Measurements from ENCODE around the gene SLC17A2. TPM values are rescaled to one million over a fixed set of nuclear protein-coding genes. Genes with fewer than 3 reads are reported as not detected.
A peak's percentile ranks its signal among the peaks of the same experiment; 100 is the strongest.

SLC17A2 gene
- total and polyA plus RNA-seq, 2 donors (not counting 1 experiment from before 2014, with no cell fraction given): not detected

DNA sequence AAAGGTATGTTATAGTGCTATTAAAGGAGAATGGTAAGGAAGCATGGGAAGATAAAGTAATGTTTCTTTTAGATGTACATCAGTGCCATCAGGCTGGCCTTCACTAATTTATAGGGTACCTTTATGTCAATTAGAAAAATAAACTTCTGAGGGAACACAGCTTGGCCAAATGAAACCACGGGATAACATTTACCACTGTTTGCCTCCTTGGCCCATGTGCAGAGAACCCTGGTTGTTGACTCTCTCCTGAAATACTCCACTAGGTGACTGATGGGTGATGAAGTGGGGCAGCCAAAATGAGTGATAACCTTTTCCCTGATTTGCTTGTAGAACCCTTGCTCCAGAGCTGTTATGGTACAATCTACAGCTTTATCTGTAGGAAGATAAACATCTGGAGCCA lies 41.6 kb upstream of the SLC17A2 start:
- H3K9ac ChIP-seq (ENCODE audit: low read length): no peak overlapping the region
- H3K27me3 Mint-ChIP-seq: no peaks in the 10 kb centered on the region
- H3K4me1 ChIP-seq (ENCODE audit: control insufficient read depth in 2 of 2, insufficient read depth in 2 of 2, low read length in 2 of 2): peaks cover 24 to 44% of the 10 kb centered on the region in 2 donors
- no peak for TF ChIP-seq EZH2 (IDR thresholded peaks at IDR 0.05; ENCODE audit: borderline replicate concordance, insufficient read depth, low read depth, low read length, poor library complexity, severe bottlenecking)
- TF ChIP-seq, protein P1, sequence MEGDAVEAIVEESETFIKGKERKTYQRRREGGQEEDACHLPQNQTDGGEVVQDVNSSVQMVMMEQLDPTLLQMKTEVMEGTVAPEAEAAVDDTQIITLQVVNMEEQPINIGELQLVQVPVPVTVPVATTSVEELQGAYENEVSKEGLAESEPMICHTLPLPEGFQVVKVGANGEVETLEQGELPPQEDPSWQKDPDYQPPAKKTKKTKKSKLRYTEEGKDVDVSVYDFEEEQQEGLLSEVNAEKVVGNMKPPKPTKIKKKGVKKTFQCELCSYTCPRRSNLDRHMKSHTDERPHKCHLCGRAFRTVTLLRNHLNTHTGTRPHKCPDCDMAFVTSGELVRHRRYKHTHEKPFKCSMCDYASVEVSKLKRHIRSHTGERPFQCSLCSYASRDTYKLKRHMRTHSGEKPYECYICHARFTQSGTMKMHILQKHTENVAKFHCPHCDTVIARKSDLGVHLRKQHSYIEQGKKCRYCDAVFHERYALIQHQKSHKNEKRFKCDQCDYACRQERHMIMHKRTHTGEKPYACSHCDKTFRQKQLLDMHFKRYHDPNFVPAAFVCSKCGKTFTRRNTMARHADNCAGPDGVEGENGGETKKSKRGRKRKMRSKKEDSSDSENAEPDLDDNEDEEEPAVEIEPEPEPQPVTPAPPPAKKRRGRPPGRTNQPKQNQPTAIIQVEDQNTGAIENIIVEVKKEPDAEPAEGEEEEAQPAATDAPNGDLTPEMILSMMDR (IDR thresholded peaks at IDR 0.05): no peak
- intact Hi-C loops (cut with micrococcal nuclease): no loop called here
- H3K36me3 ChIP-seq (replicated peaks in 1 of 2; ENCODE audit: control extremely low read depth in 1 of 2, control insufficient read depth in 1 of 2, extremely low read depth in 1 of 2, insufficient read depth in 2 of 2, low read length in 1 of 2): peaks cover 45 to 98% of the 10 kb centered on the region in 2 experiments
- peak overlapping the region; percentile 63 for H3K27ac Mint-ChIP-seq
- ATAC-seq (ENCODE audit: low read depth): no peak
- H2AFZ ChIP-seq (ENCODE audit: insufficient read depth, low read depth, low read length, poor library complexity, severe bottlenecking): no peak overlapping the region
- H3K4me1 Mint-ChIP-seq: peaks cover 82% of the 10 kb centered on the region
- H3K27ac ChIP-seq (ENCODE audit: low read length in 2 of 2): peak overlapping the region in 1 of 2 donors; percentile 29
- H4K20me1 ChIP-seq (ENCODE audit: control insufficient read depth, insufficient read depth, low read length, poor library complexity, severe bottlenecking): peaks cover 82% of the 10 kb centered on the region
- no peak for DNase-seq
- H3K9me3 Mint-ChIP-seq (ENCODE audit: insufficient read depth): no peaks in the 10 kb centered on the region
- H3K4me2 ChIP-seq (replicated peaks; ENCODE audit: low read depth, low read length, poor library complexity, severe bottlenecking): no peak overlapping the region
- POLR2A ChIA-PET: no interaction called here
- H3K79me2 ChIP-seq (ENCODE audit: control insufficient read depth, insufficient read depth, low read length): peaks cover 67% of the 10 kb centered on the region
- WGBS (ENCODE audit: insufficient coverage): no CpG with 5 or more reads among the region's 1 CpG
- no peak overlapping the region for H3K4me3 Mint-ChIP-seq
- H3K9me3 ChIP-seq (ENCODE audit: control extremely low read depth in 1 of 3, control insufficient read depth in 2 of 3, insufficient read depth in 1 of 3, low read length in 2 of 3): no peaks in the 10 kb centered on the region
- no peak overlapping the region for H3K4me3 ChIP-seq (ENCODE audit: control extremely low read depth in 1 of 5, extremely low read depth in 1 of 5, insufficient read depth in 1 of 5, low read depth in 2 of 5, low read length in 4 of 5)
- H3K27me3 ChIP-seq (replicated peaks in 1 of 4; ENCODE audit: control extremely low read depth in 1 of 4, control insufficient read depth in 3 of 4, insufficient read depth in 4 of 4, low read length in 3 of 4): no peaks in the 10 kb centered on the region
- CTCF ChIA-PET: interaction anchor here (1.0 to 4.1 kb wide), 2 partner anchors 21 to 32 kb away, joined by 3 to 17 read pairs; no protein-coding TSS in a partner anchor

DNA sequence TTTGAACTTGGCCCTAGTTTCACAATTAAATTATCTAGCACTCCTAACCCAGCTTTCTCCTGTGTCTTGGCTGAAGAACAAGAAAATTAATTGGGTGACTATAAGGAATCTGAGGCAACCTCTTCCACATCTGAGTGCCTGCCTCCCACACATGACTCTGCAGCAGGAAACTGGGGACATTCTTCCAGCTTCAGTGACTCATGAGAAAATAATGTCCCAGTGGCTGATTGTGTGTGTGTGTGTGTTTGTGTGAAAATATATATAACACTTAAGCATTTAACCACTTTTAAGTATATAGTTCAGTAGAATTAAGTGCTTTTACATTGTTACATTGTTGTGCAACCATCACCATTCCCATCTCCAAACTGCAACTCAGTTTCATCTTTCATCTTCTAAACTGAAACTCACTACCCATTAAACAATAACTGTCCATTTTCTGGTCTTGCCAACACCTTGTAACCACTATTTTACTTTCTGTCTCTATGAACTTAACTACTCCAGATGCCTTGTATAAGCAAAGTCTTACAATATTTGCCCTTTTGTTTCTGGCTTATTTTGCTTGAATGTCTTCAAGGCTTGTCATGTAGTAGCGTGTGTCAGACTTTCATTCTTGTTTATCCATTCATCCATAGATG lies 40.8 kb upstream of the SLC17A2 start:
- H3K4me1 Mint-ChIP-seq: peaks cover 84% of the 10 kb centered on the region
- Histone ChIP-seq H3K27me3 (replicated peaks in 1 of 4; ENCODE audit: control extremely low read depth in 1 of 4, control insufficient read depth in 3 of 4, insufficient read depth in 4 of 4, low read length in 3 of 4) (no peaks in the 10 kb centered on the region), H2AFZ (ENCODE audit: insufficient read depth, low read depth, low read length, poor library complexity, severe bottlenecking) (no peak overlapping the region), H3K9me3 (ENCODE audit: control extremely low read depth in 1 of 3, control insufficient read depth in 2 of 3, insufficient read depth in 1 of 3, low read length in 2 of 3) (no peaks in the 10 kb centered on the region), H3K27ac (ENCODE audit: low read length in 2 of 2) (peak overlapping the region in 1 of 2 donors; percentile 29), H3K4me2 (replicated peaks; ENCODE audit: low read depth, low read length, poor library complexity, severe bottlenecking) (no peak overlapping the region), H4K20me1 (ENCODE audit: control insufficient read depth, insufficient read depth, low read length, poor library complexity, severe bottlenecking) (peaks cover 82% of the 10 kb centered on the region), H3K79me2 (ENCODE audit: control insufficient read depth, insufficient read depth, low read length) (peaks cover 67% of the 10 kb centered on the region), H3K4me3 (ENCODE audit: control extremely low read depth in 1 of 5, extremely low read depth in 1 of 5, insufficient read depth in 1 of 5, low read depth in 2 of 5, low read length in 4 of 5) (no peak overlapping the region), H3K9ac (ENCODE audit: low read length) (no peak overlapping the region), H3K4me1 (ENCODE audit: control insufficient read depth in 2 of 2, insufficient read depth in 2 of 2, low read length in 2 of 2) (peaks cover 32 to 52% of the 10 kb centered on the region in 2 donors), H3K36me3 (replicated peaks in 1 of 2; ENCODE audit: control extremely low read depth in 1 of 2, control insufficient read depth in 1 of 2, extremely low read depth in 1 of 2, insufficient read depth in 2 of 2, low read length in 1 of 2) (peaks cover 47 to 98% of the 10 kb centered on the region in 2 experiments)
- peak overlapping the region; percentile 63 for H3K27ac Mint-ChIP-seq
- ChIA-PET POLR2A (interaction anchor here (1.0 kb wide), 1 partner anchor 21 kb away, joined by 3 read pairs; no protein-coding TSS in a partner anchor), CTCF (interaction anchor here (0.9 to 4.1 kb wide), 4 partner anchors 11 to 33 kb away, joined by 3 to 19 read pairs (median 10); no protein-coding TSS in a partner anchor)
- no peak for ATAC-seq (ENCODE audit: low read depth)
- no peaks in the 10 kb centered on the region for H3K27me3 Mint-ChIP-seq
- H3K9me3 Mint-ChIP-seq (ENCODE audit: insufficient read depth): no peaks in the 10 kb centered on the region
- no peak for TF ChIP-seq EZH2 (IDR thresholded peaks at IDR 0.05; ENCODE audit: borderline replicate concordance, insufficient read depth, low read depth, low read length, poor library complexity, severe bottlenecking)
- TF ChIP-seq, protein P1 (IDR thresholded peaks at IDR 0.05): no peak
- no peak overlapping the region for H3K4me3 Mint-ChIP-seq
- WGBS (ENCODE audit: insufficient coverage): 100% methylated on average over 1 of the region's 1 CpG
- DNase-seq: no peak
- intact Hi-C loops (cut with micrococcal nuclease): no loop called here
